Gastrocnemius medialis (tissue), 4 donors: ENCODE results near the gene SEMA4C. TPM values are rescaled to one million over a fixed set of nuclear protein-coding genes. Genes with fewer than 3 reads are reported as not detected.
"Not testable (repeated sequence)": the region's sequence is repeated elsewhere in the genome, so short reads cannot be mapped to it uniquely, and the experiment has no call there.

Experiments used
- ATAC-seq, 2 donors: fragments of 150-250 bp; one replicate each; pipeline ENCODE4 v1.9.1; 2016
- DNase-seq, 2 donors: peaks; one replicate each; pipeline ENCODE4 v3.0.0-alpha.2; 2019
- H3K27ac ChIP-seq, 4 donors: fragments of 200-600 bp; sonication (generic); 1 replicate in 1 of 4; 2 replicates in 3 of 4; pipeline ENCODE4 v1.5.1; 2016 to 2018; ENCODE audit warnings: mild to moderate bottlenecking in 2 of 4, moderate library complexity in 1 of 4
- H3K27me3 ChIP-seq, 3 donors: fragments of 200-600 bp; sonication (generic) in 2 of 3; 1 replicate in 1 of 3; 2 replicates in 2 of 3; pipeline versions ENCODE4 v1.5.1 to v1.6.0; 2016 to 2019; ENCODE audit warnings: mild to moderate bottlenecking in 1 of 3, moderate library complexity in 1 of 3
- H3K36me3 ChIP-seq, 2 donors: fragments of 200-600 bp; sonication (generic) in 1 of 2; one replicate each; pipeline ENCODE4 v1.5.1; 2017 to 2018
- H3K4me1 ChIP-seq, 2 donors: fragments of 200-600 bp; sonication (generic) in 1 of 2; one replicate each; pipeline ENCODE4 v1.5.1; 2016 to 2017; ENCODE audit warnings: mild to moderate bottlenecking in 2 of 2
- H3K4me3 ChIP-seq, 4 donors: fragments of 200-600 bp; sonication (generic) in 3 of 4; 1 replicate in 1 of 4; 2 replicates in 3 of 4; pipeline ENCODE4 v1.5.1; 2016 to 2019; ENCODE audit warnings: mild to moderate bottlenecking in 2 of 4
- H3K9me3 ChIP-seq, 3 donors: fragments of 200-600 bp; sonication (generic) in 2 of 3; 1 replicate in 1 of 3; 2 replicates in 2 of 3; pipeline ENCODE4 v1.5.1; 2016 to 2019
- POLR2A ChIP-seq, 2 donors: fragments of 450-650 bp; IDR thresholded peaks; one replicate each; pipeline ENCODE4 v1.6.1; 2017; ENCODE audit warnings: antibody characterized with exemption in 2 of 2, mild to moderate bottlenecking in 2 of 2, moderate library complexity in 2 of 2
- in situ Hi-C, 4 donors: fragments of 200-750 bp; cut with MboI; loops; one replicate each; pipeline versions ENCODE4 v1.15.0 to v1.8.0; 2017; ENCODE audit warnings: low sequenced_read_pairs in 4 of 4
- intact Hi-C: fragments of 100-400 bp; cut with DNase I; formaldehyde crosslinking; loops from one replicate; pipeline ENCODE4 v1.15.1; 2023; ENCODE audit warnings: low total_unique reads
- total RNA-seq, 4 donors: library from RNA; depleted of rRNA; stranded (reverse); fragments of >200 nt; gene quantifications; one replicate each; pipeline versions ENCODE4 v1.1.0 to v1.2.3, GENCODE V29; 2016
- TF ChIP-seq, protein P1 (sequence below), 5 experiments: fragments of 450-650 bp in 3 of 5; fragments of 200-600 bp in 2 of 5; sonication (generic) in 2 of 5; IDR thresholded peaks in 4 of 5; conservative IDR thresholded peaks in 1 of 5; 1 replicate in 4 of 5; 2 replicates in 1 of 5; pipeline ENCODE4 v1.5.1; 2016 to 2019; ENCODE audit warnings: antibody characterized with exemption in 5 of 5, mild to moderate bottlenecking in 3 of 5, moderate library complexity in 3 of 5

SEMA4C gene
- total RNA-seq, 4 donors from 2014 or later = 3.2 to 8.6 (median 6.5) TPM

DNA sequence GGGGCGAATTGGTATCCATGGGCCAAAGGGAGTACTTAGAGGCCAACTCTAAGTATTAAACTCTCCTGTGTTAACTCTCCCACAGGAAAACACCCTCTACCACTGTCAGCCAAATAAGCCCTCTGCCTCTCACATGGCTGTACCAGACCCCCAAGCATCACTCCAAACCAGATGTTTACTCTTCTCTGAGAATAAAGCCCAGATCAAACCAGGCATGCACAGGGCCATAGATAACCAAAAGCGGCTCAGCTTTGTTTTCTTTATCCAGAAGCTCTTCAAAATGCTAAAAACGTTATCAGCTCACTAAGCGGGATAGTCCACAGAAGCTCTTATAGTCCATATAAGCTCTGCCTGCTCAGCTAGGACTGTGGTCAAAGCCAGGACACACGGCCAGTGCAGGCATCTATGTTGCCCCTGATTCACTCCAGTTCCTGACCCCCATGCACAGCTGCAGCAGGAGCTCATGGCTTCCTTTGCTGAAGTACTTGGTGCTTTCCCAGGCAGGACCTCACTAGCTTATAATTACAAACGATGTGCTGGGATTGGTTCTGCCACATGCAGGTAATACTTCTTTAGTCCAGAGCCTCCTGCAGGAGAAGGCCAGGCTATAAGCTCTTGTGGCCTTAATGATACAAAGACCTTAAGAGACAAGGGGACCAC is 21.0 kb upstream of the SEMA4C start:
- Histone ChIP-seq H3K27me3 (no peaks in the 10 kb centered on the region), H3K4me1 (peaks cover 69 to 70% of the 10 kb centered on the region in 2 donors), H3K9me3 (no peaks in the 10 kb centered on the region), H3K4me3 (no peak overlapping the region), H3K36me3 (no peaks in the 10 kb centered on the region), H3K27ac (peak overlapping the region in 2 of 4 donors; percentile 2 to 44)
- ATAC-seq = no peak
- intact Hi-C loops (no loop called here), in situ Hi-C loops (no loop called here)
- DNase-seq = no peak
- TF ChIP-seq POLR2A (IDR thresholded peaks at IDR 0.05) = no peak
- TF ChIP-seq, protein P1, sequence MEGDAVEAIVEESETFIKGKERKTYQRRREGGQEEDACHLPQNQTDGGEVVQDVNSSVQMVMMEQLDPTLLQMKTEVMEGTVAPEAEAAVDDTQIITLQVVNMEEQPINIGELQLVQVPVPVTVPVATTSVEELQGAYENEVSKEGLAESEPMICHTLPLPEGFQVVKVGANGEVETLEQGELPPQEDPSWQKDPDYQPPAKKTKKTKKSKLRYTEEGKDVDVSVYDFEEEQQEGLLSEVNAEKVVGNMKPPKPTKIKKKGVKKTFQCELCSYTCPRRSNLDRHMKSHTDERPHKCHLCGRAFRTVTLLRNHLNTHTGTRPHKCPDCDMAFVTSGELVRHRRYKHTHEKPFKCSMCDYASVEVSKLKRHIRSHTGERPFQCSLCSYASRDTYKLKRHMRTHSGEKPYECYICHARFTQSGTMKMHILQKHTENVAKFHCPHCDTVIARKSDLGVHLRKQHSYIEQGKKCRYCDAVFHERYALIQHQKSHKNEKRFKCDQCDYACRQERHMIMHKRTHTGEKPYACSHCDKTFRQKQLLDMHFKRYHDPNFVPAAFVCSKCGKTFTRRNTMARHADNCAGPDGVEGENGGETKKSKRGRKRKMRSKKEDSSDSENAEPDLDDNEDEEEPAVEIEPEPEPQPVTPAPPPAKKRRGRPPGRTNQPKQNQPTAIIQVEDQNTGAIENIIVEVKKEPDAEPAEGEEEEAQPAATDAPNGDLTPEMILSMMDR (IDR thresholded peaks at IDR 0.05 in 4 of 5, conservative IDR thresholded peaks at IDR 0.05 in 1 of 5) = no peak

DNA sequence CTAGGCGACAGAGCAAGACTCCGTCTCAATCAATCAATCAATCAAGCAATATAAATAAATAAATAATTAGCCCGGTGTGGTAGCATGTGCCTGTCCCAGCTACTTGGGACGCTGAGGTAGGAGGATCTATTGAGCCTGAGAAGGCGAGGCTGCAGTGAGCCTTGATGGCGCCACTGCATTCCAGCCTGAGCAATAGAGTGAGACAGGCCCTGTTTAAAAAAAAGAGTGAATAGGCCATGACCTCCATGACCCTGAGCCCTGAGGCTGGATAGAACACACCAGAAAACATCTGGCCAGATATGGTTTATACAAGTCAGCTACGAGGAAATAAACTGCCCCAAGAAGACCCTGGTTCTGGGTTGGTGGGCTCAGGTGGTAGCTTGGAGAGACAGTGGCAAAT is 20.4 kb upstream of the SEMA4C start:
- Histone ChIP-seq H3K4me1 (peaks cover 63 to 65% of the 10 kb centered on the region in 2 donors), H3K27ac (no peak overlapping the region), H3K36me3 (no peaks in the 10 kb centered on the region), H3K9me3 (no peaks in the 10 kb centered on the region), H3K27me3 (no peaks in the 10 kb centered on the region), H3K4me3 (no peak overlapping the region)
- DNase-seq (no peak), ATAC-seq (no peak)
- intact Hi-C loops = no loop called here
- in situ Hi-C loops = no loop called here
- TF ChIP-seq, protein P1 (IDR thresholded peaks at IDR 0.05 in 4 of 5, conservative IDR thresholded peaks at IDR 0.05 in 1 of 5) = no peak
- TF ChIP-seq POLR2A (IDR thresholded peaks at IDR 0.05) = no peak

DNA sequence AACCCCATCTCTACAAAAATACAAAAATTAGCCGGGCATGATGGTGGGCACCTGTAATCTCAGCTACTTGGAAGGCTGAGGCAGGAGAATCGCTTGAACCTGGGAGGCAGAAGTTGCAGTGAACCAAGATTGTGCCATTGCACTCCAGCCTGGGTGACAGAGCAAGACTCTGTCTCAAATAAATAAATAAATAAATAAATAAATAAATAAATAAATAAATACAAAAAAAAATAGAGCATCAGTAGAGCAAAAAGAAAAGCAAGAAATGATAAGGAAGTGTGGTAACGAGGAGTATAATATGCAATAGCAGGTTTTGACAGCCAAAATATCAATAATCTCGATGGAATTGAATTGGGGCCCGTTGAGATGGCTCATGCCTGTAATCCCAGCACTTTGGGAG is 19.6 kb upstream of the SEMA4C start:
- H3K9me3 ChIP-seq, DNase-seq, H3K4me3 ChIP-seq, in situ Hi-C loops, H3K27ac ChIP-seq, H3K36me3 ChIP-seq, ATAC-seq, intact Hi-C loops, H3K27me3 ChIP-seq: not testable (repeated sequence)
- H3K4me1 ChIP-seq = peaks cover 57 to 60% of the 10 kb centered on the region in 2 donors

DNA sequence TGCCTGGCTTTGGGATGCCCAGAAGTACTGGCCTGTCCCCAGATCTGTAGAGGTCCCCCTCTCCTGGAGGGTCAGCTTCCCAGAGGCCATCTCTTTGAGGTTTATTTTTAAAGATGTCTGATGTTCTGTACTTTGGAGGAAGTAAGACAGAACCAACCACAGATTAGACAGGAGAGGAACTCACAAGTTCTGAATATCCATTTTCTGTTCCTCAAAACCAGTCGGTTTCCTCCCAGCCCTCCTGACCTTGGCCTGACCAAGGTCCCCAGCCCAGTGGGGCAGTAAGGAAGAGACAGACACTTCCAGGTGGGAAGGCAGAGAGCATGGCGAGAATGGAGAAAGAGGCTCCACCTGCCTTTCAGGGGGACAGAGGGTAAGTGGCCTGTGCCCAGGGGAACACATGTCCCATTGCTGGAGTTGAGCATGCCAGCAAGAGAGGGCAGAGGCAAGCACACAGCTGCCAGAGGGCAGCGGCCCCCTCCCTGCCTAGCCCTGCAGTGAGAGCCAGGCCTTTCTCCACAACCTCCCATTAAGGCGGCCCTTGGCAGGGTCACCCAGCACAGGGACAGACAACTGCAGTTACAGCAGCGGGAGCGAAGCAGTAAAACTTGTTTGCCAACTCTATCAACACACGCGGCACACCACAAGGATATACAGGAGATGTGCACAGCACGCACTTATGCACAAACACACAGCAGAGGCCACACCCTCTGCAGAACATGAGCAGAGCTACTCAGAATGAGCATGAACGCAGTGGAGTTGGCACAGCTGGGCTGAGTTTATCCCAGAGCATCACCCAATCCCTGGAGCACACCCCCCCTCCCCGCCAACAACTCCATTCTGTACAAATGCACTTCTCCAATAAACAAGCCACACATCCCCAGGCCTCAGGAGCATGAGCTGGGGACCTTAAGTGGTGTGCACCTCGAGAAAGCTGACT is 18.5 kb upstream of the SEMA4C start:
- intact Hi-C loops = no loop called here
- in situ Hi-C loops = no loop called here
- Histone ChIP-seq H3K36me3 (no peaks in the 10 kb centered on the region), H3K4me1 (peaks cover 51 to 53% of the 10 kb centered on the region in 2 donors), H3K27me3 (no peaks in the 10 kb centered on the region), H3K4me3 (no peak overlapping the region), H3K27ac (peak overlapping the region; percentile 48 to 63 (median 56)), H3K9me3 (no peaks in the 10 kb centered on the region)
- ATAC-seq (peak; percentile 35 to 57), DNase-seq (peak in 1 of 2 donors; percentile 66)
- TF ChIP-seq POLR2A (IDR thresholded peaks at IDR 0.05) = no peak
- TF ChIP-seq, protein P1 (IDR thresholded peaks at IDR 0.05 in 4 of 5, conservative IDR thresholded peaks at IDR 0.05 in 1 of 5) = no peak

DNA sequence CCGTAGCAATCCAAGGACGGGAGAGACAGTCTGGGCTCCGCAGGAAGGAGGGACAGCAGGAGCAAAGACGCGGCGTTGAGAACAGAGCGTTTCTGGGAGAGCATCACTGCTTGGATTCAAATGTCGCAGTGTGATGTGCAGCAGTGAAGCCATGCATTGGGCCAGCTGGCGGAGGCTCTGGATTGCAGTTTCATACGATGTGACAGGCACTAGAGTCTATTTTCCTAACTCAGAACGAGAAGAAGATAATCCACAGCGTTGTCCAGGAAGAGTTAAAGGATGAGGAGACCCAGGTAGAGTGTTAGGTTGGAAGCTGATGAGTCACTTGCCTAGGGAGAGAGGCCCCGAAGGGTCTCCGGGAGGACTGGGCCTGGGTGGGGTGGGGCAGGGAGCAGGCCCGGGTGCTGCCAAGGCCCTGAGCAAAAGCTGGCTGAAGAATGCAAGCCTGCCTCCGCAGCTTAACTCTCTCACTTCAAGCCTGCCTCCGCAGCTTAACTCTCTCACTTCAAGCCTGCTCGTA is 17.7 kb upstream of the SEMA4C start:
- Histone ChIP-seq H3K4me1 (peaks cover 43 to 45% of the 10 kb centered on the region in 2 donors), H3K36me3 (no peaks in the 10 kb centered on the region), H3K9me3 (no peaks in the 10 kb centered on the region), H3K27me3 (no peaks in the 10 kb centered on the region), H3K27ac (peak overlapping the region; percentile 48 to 63 (median 56)), H3K4me3 (no peak overlapping the region)
- peak; percentile 54 to 62 for ATAC-seq
- intact Hi-C loops (no loop called here), in situ Hi-C loops (no loop called here)
- TF ChIP-seq POLR2A (IDR thresholded peaks at IDR 0.05) = no peak
- TF ChIP-seq, protein P1 (IDR thresholded peaks at IDR 0.05 in 4 of 5, conservative IDR thresholded peaks at IDR 0.05 in 1 of 5) = no peak
- peak in 1 of 2 donors; percentile 35 for DNase-seq
